Activated naive CD4-positive, alpha-beta T cell treated with anti-CD3 and anti-CD28 coated beads for 36 hours (primary cell): Measurements from ENCODE around the gene ELANE. TPM values are rescaled to one million over a fixed set of nuclear protein-coding genes. Genes with fewer than 3 reads are reported as not detected.

Experiments
- CTCF ChIA-PET: fragments of 350-600 bp; sonication (Branson Sonifier 250); formaldehyde crosslinking; loops from one replicate; lab custom pipeline; 2021; ENCODE audit warnings: antibody characterized with exemption; lab: Charles Lee
- DNase-seq: peaks from one replicate; pipeline ENCODE4 v3.0.0-alpha.2; 2020
- H3K27ac Mint-ChIP-seq: one replicate; pipeline ENCODE4 v1.8.0; 2021; ENCODE audit warnings: mild to moderate bottlenecking, mixed read lengths
- H3K27me3 Mint-ChIP-seq: one replicate; pipeline ENCODE4 v1.8.0; 2021; ENCODE audit warnings: low read depth, mixed read lengths
- H3K36me3 Mint-ChIP-seq: one replicate; pipeline ENCODE4 v1.8.0; 2021; ENCODE audit warnings: low read depth, mixed read lengths
- H3K4me1 Mint-ChIP-seq: one replicate; pipeline ENCODE4 v1.8.0; 2021; ENCODE audit warnings: low read depth, mixed read lengths
- H3K4me3 Mint-ChIP-seq: one replicate; pipeline ENCODE4 v1.8.0; 2021; ENCODE audit warnings: mild to moderate bottlenecking, moderate library complexity, mixed read lengths
- H3K9me3 Mint-ChIP-seq: one replicate; pipeline ENCODE4 v1.8.0; 2021; ENCODE audit warnings: mixed read lengths
- intact Hi-C: fragments of 100-400 bp; cut with micrococcal nuclease; formaldehyde crosslinking; loops from one replicate; pipeline ENCODE4 v1.15.1; 2023
- total RNA-seq, 2 experiments: library from RNA; stranded (reverse); gene quantifications; one replicate each; pipeline ENCODE4 v1.2.3, GENCODE V29; 2021

The ELANE gene
- not detected for total RNA-seq

- Mint-ChIP-seq H3K27me3 (peaks cover 24% of the 10 kb centered on the region), H3K27ac (no peak within 1 kb of the TSS), H3K9me3 (no peaks in the 10 kb centered on the region), H3K4me3 (no peak within 1 kb of the TSS), H3K36me3 (no peaks in the 10 kb centered on the region), H3K4me1 (no peaks in the 10 kb centered on the region)
- CTCF ChIA-PET = no interaction called here
- intact Hi-C loops = no loop called here
- DNase-seq = no peak
These were observed at the start of gene ELANE for GRCh38 chr19:852136-853013. TSS of gene ELANE (plus strand) at chr19:852303. CDS start at chr19:852329, 26 bp downstream.

- CTCF ChIA-PET = interaction anchor here (0.6 kb wide), 1 partner anchor 113 kb away, joined by 3 read pairs; no protein-coding TSS in a partner anchor
- H3K36me3 Mint-ChIP-seq = peaks cover 56% of the 10 kb centered on the region
- peak overlapping the region; percentile 50 for H3K27ac Mint-ChIP-seq
- H3K4me3 Mint-ChIP-seq = no peak overlapping the region
- intact Hi-C loops = no loop called here
- DNase-seq = no peak
- H3K27me3 Mint-ChIP-seq = no peaks in the 10 kb centered on the region
- peaks cover 35% of the 10 kb centered on the region for H3K4me1 Mint-ChIP-seq
- no peaks in the 10 kb centered on the region for H3K9me3 Mint-ChIP-seq
These were observed 49.5 kb upstream of the ELANE start for GRCh38 chr19:802498-803098.

- H3K36me3 Mint-ChIP-seq = peaks cover 61% of the 10 kb centered on the region
- H3K27ac Mint-ChIP-seq = no peak overlapping the region
- H3K9me3 Mint-ChIP-seq = no peaks in the 10 kb centered on the region
- intact Hi-C loops = no loop called here
- H3K4me1 Mint-ChIP-seq = peaks cover 35% of the 10 kb centered on the region
- DNase-seq = no peak
- H3K4me3 Mint-ChIP-seq = no peak overlapping the region
- no peaks in the 10 kb centered on the region for H3K27me3 Mint-ChIP-seq
- CTCF ChIA-PET = no interaction called here
These were observed 49.0 kb upstream of the ELANE start for GRCh38 chr19:803099-803561.

- no peak overlapping the region for H3K4me3 Mint-ChIP-seq
- CTCF ChIA-PET = no interaction called here
- DNase-seq = no peak
- intact Hi-C loops = no loop called here
- H3K9me3 Mint-ChIP-seq = no peaks in the 10 kb centered on the region
- H3K36me3 Mint-ChIP-seq = peaks cover 58% of the 10 kb centered on the region
- H3K27ac Mint-ChIP-seq = no peak overlapping the region
- H3K4me1 Mint-ChIP-seq = peaks cover 35% of the 10 kb centered on the region
- no peaks in the 10 kb centered on the region for H3K27me3 Mint-ChIP-seq
These were observed 48.3 kb upstream of the ELANE start for GRCh38 chr19:803686-804418.

GRCh38 chr19:804419-805165 lies 47.5 kb upstream of the ELANE start:
- Mint-ChIP-seq H3K36me3 (peaks cover 54% of the 10 kb centered on the region), H3K4me3 (peak overlapping the region; percentile 41), H3K9me3 (no peaks in the 10 kb centered on the region), H3K27ac (no peak overlapping the region), H3K27me3 (no peaks in the 10 kb centered on the region), H3K4me1 (peaks cover 30% of the 10 kb centered on the region)
- no peak for DNase-seq
- intact Hi-C loops = no loop called here
- CTCF ChIA-PET = no interaction called here

GRCh38 chr19:805166-805551 lies 46.9 kb upstream of the ELANE start:
- peaks cover 24% of the 10 kb centered on the region for H3K4me1 Mint-ChIP-seq
- H3K9me3 Mint-ChIP-seq = no peaks in the 10 kb centered on the region
- peaks cover 54% of the 10 kb centered on the region for H3K36me3 Mint-ChIP-seq
- DNase-seq = no peak
- H3K27ac Mint-ChIP-seq = no peak overlapping the region
- CTCF ChIA-PET = no interaction called here
- H3K27me3 Mint-ChIP-seq = no peaks in the 10 kb centered on the region
- intact Hi-C loops = no loop called here
- peak overlapping the region; percentile 41 for H3K4me3 Mint-ChIP-seq

- intact Hi-C loops = no loop called here
- CTCF ChIA-PET = interaction anchor here (0.8 kb wide), 1 partner anchor 9 kb away, joined by 3 read pairs; no protein-coding TSS in a partner anchor
- peaks cover 53% of the 10 kb centered on the region for H3K36me3 Mint-ChIP-seq
- no peak for DNase-seq
- no peaks in the 10 kb centered on the region for H3K27me3 Mint-ChIP-seq
- H3K27ac Mint-ChIP-seq = no peak overlapping the region
- H3K4me3 Mint-ChIP-seq = no peak overlapping the region
- peaks cover 18% of the 10 kb centered on the region for H3K4me1 Mint-ChIP-seq
- H3K9me3 Mint-ChIP-seq = no peaks in the 10 kb centered on the region
These were observed 46.2 kb upstream of the ELANE start for GRCh38 chr19:805600-806550.

GRCh38 chr19:806815-807421 lies 45.2 kb upstream of the ELANE start:
- Mint-ChIP-seq H3K36me3 (peaks cover 56% of the 10 kb centered on the region), H3K9me3 (no peaks in the 10 kb centered on the region), H3K27ac (no peak overlapping the region), H3K4me1 (peaks cover 8% of the 10 kb centered on the region), H3K4me3 (no peak overlapping the region), H3K27me3 (no peaks in the 10 kb centered on the region)
- DNase-seq = no peak
- CTCF ChIA-PET = interaction anchor here (0.8 kb wide), 1 partner anchor 10 kb away, joined by 3 read pairs; no protein-coding TSS in a partner anchor
- intact Hi-C loops = no loop called here

- Mint-ChIP-seq H3K36me3 (peaks cover 51% of the 10 kb centered on the region), H3K4me1 (peaks cover 2% of the 10 kb centered on the region), H3K27ac (peak overlapping the region; percentile 6), H3K27me3 (no peaks in the 10 kb centered on the region), H3K4me3 (no peak overlapping the region), H3K9me3 (no peaks in the 10 kb centered on the region)
- no peak for DNase-seq
- intact Hi-C loops = no loop called here
- CTCF ChIA-PET = no interaction called here
These were observed 44.3 kb upstream of the ELANE start for GRCh38 chr19:807627-808422.

GRCh38 chr19:808423-808775 lies 43.7 kb upstream of the ELANE start:
- Mint-ChIP-seq H3K27me3 (no peaks in the 10 kb centered on the region), H3K9me3 (no peaks in the 10 kb centered on the region), H3K4me3 (no peak overlapping the region), H3K27ac (no peak overlapping the region), H3K4me1 (no peaks in the 10 kb centered on the region), H3K36me3 (peaks cover 51% of the 10 kb centered on the region)
- intact Hi-C loops = no loop called here
- DNase-seq = no peak
- CTCF ChIA-PET = no interaction called here
